ENCODE results near the gene EDN2. TPM values are rescaled to one million over a fixed set of nuclear protein-coding genes. Genes with fewer than 3 reads are reported as not detected.

The EDN2 gene
- total and polyA plus RNA-seq, 2 of the 8 experiments (the other 6 are each of a cell fraction or from before 2014, with no cell fraction given) = 0.32 to 0.39 TPM

DNA sequence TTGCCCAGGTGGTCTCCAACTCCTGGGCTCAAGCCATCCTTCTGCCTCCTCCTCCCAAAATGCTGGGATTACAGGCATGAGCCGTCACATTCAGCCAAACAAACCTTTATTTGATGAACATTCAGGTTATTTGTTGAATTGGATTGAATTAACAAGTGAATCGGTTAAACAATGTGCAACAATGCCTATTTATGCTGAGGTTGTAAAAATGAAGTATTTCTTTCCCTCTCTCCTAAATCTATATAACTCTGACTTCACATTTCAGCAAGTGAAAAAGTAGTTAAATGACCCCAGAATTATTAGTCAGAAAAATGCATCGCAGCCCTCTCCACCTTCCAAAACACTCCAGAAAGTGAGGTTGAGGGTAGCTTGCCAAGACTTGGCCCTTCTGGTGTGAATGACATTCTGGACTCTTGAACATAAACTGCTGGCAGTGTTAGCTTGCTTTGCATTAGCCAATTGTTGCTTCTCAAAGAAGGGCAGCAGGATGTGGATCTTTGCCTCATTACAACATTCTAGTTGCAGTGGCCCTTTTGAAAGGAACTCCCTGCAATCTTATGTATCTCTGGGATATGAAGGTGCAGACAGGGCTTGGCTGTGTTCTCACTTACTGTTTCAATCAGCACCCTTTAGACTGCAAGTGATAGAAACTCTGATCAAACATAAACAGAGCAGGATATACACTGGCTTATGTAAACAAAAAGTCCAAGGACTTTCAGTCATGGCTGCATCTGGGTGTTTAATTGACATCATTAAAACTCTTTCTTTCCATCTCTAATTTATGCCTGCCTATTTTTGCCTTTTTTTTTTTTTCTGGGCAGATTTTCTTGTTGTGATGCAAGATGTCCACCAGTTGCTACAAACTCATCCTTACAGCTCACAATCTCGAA lies 22.4 kb downstream of the EDN2 start:
- Histone ChIP-seq H3K18ac (ENCODE audit: extremely low read depth, low read length) (no peak overlapping the region), H3K36me3 (ENCODE audit: control insufficient read depth in 2 of 4, insufficient read depth in 4 of 4, low read length in 3 of 4) (no peaks in the 10 kb centered on the region), H3K4me1 (replicated peaks in 1 of 4; ENCODE audit: control insufficient read depth in 3 of 4, insufficient read depth in 4 of 4, low read length in 3 of 4) (no peaks in the 10 kb centered on the region), H2BK12ac (ENCODE audit: low read depth, low read length) (no peak overlapping the region), H3K56ac (replicated peaks; ENCODE audit: insufficient read length, low read depth, low read length) (no peak overlapping the region), H2AK5ac (ENCODE audit: low read depth, low read length) (no peak overlapping the region), H4K5ac (ENCODE audit: insufficient read length, low read depth, low read length) (no peak overlapping the region), H2BK20ac (ENCODE audit: low read length) (no peak overlapping the region), H2AFZ (ENCODE audit: low read length) (no peak overlapping the region), H4K8ac (ENCODE audit: extremely low read depth, insufficient read depth, low read length) (no peak overlapping the region), H2BK120ac (replicated peaks; ENCODE audit: low read depth, low read length) (no peak overlapping the region), H3K4ac (replicated peaks; ENCODE audit: insufficient read length, low read depth, low read length) (no peak overlapping the region), H3K14ac (ENCODE audit: insufficient read length) (no peak overlapping the region), H3K27me3 (replicated peaks in 1 of 4; ENCODE audit: control insufficient read depth in 3 of 4, extremely low read depth in 1 of 4, insufficient read depth in 3 of 4, low read length in 3 of 4) (no peaks in the 10 kb centered on the region), H2BK5ac (ENCODE audit: low read depth, low read length) (no peak overlapping the region), H3K9ac (replicated peaks in 1 of 4; ENCODE audit: extremely low read depth in 1 of 4, low read depth in 3 of 4, low read length in 3 of 4) (no peak overlapping the region), H3K79me1 (ENCODE audit: low read depth, low read length) (no peaks in the 10 kb centered on the region), H3K9me3 (ENCODE audit: insufficient read depth in 2 of 2, low read depth in 1 of 2, low read length in 1 of 2) (no peaks in the 10 kb centered on the region), H3K4me3 (ENCODE audit: extremely low read depth in 1 of 4, insufficient read depth in 2 of 4, low read depth in 3 of 4, low read length in 4 of 4) (no peak overlapping the region), H3K79me2 (ENCODE audit: control insufficient read depth in 1 of 2, insufficient read depth in 2 of 2, low read length in 2 of 2) (no peaks in the 10 kb centered on the region), H3K23me2 (ENCODE audit: low read depth, low read length) (no peaks in the 10 kb centered on the region), H2BK15ac (ENCODE audit: low read length) (no peak overlapping the region), H3K27ac (ENCODE audit: low read depth, low read length) (no peak overlapping the region), H4K20me1 (replicated peaks in 1 of 2; ENCODE audit: control insufficient read depth in 1 of 2, insufficient read depth in 2 of 2, low read length in 2 of 2) (no peaks in the 10 kb centered on the region), H3K4me2 (ENCODE audit: insufficient read depth in 1 of 2, low read depth in 2 of 2, low read length in 2 of 2) (no peak overlapping the region), H4K91ac (replicated peaks; ENCODE audit: insufficient read length, low read length) (no peak overlapping the region), H3K23ac (ENCODE audit: insufficient read length) (no peak overlapping the region)
- FAIRE-seq = peak; percentile 32
- WGBS, 2 experiments (ENCODE audit: extremely low coverage in 1 of 2, insufficient coverage in 1 of 2, insufficient read length in 1 of 2, insufficient replicate concordance in 2 of 2, low coverage in 1 of 2, low lambda C conversion rate in 2 of 2, missing lambda C conversion rate in 1 of 2) = 73% methylated on average over 4 of the region's 4 CpGs; no CpG with 5 or more reads in 1 of the 2 experiments
- ChIA-PET POLR2A (ENCODE audit: partially characterized antibody) (no interaction called here), CTCF (ENCODE audit: partially characterized antibody) (interaction anchor here (0.9 to 4.4 kb wide), 13 partner anchors 9 to 179 kb away, joined by 3 to 21 read pairs (median 5); no protein-coding TSS in a partner anchor)
- DNase-seq (ENCODE audit: low read depth in 1 of 2, low spot score in 2 of 2) = no peak
- no peak for TF ChIP-seq KDM4A (IDR thresholded peaks at IDR 0.05; ENCODE audit: low read depth, low read length, severe bottlenecking)
- no peak for TF ChIP-seq KDM5A (IDR thresholded peaks at IDR 0.05; ENCODE audit: low read length)
- TF ChIP-seq JUND (IDR thresholded peaks at IDR 0.05; ENCODE audit: low read length) = no peak
- TF ChIP-seq POU5F1 (IDR thresholded peaks at IDR 0.05; ENCODE audit: low read depth, low read length) = no peak
- TF ChIP-seq EGR1 (IDR thresholded peaks at IDR 0.05; ENCODE audit: borderline replicate concordance, low read depth, low read length) = no peak
- TF ChIP-seq, protein P1, sequence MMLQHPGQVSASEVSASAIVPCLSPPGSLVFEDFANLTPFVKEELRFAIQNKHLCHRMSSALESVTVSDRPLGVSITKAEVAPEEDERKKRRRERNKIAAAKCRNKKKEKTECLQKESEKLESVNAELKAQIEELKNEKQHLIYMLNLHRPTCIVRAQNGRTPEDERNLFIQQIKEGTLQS (IDR thresholded peaks at IDR 0.05; ENCODE audit: insufficient read depth, low read depth, low read length) = no peak
- no peak for TF ChIP-seq SP1 (IDR thresholded peaks at IDR 0.05; ENCODE audit: low read depth, low read length)
- TF ChIP-seq JUN (IDR thresholded peaks at IDR 0.05; ENCODE audit: low read depth, low read length) = no peak
- TF ChIP-seq CBX5 (IDR thresholded peaks at IDR 0.05; ENCODE audit: low read depth, low read length) = no peak
- TF ChIP-seq CBX8 (IDR thresholded peaks at IDR 0.05; ENCODE audit: borderline replicate concordance, low read depth, low read length) = no peak
- no peak for TF ChIP-seq KDM1A (IDR thresholded peaks at IDR 0.05; ENCODE audit: borderline replicate concordance, low read length)
- TF ChIP-seq ZNF274 (IDR thresholded peaks at IDR 0.05; ENCODE audit: borderline replicate concordance, extremely low read depth, low read length) = no peak
